H9 (cell line): ENCODE measurements around the gene EPN3. TPM values are rescaled to one million over a fixed set of nuclear protein-coding genes. Genes with fewer than 3 reads are reported as not detected.

ENCODE experiments used
- DNase-seq: peaks from one replicate; pipeline ENCODE4 v3.0.0-alpha.2; 2017
- H2AFZ ChIP-seq: one replicate; pipeline ENCODE4 v1.6.1; 2013; ENCODE audit warnings: mild to moderate bottlenecking, low read length, control low read depth, moderate library complexity
- H2AK5ac ChIP-seq: 2 replicates; pipeline ENCODE4 v1.6.1; 2013; ENCODE audit warnings: low read length, control low read depth, mixed read lengths; ENCODE audit not compliant: insufficient read length
- H2BK120ac ChIP-seq: one replicate; pipeline ENCODE4 v1.6.1; 2013; ENCODE audit warnings: low read depth, mild to moderate bottlenecking, low read length, control low read depth, inconsistent platforms; ENCODE audit not compliant: poor library complexity, severe bottlenecking
- H2BK12ac ChIP-seq: 2 replicates; pipeline ENCODE4 v1.6.1; 2013; ENCODE audit warnings: low read length, control low read depth, mixed read lengths, low read depth; ENCODE audit not compliant: insufficient read length
- H2BK15ac ChIP-seq: 2 replicates; pipeline ENCODE4 v1.6.1; 2013; ENCODE audit warnings: low read depth, low read length, control low read depth
- H2BK20ac ChIP-seq: one replicate; pipeline ENCODE4 v1.6.1; 2013; ENCODE audit warnings: low read depth, mild to moderate bottlenecking, low read length, control low read depth, inconsistent platforms; ENCODE audit not compliant: poor library complexity, severe bottlenecking
- H2BK5ac ChIP-seq: 2 replicates; pipeline ENCODE4 v1.6.1; 2013; ENCODE audit warnings: low read length, control low read depth, mixed read lengths; ENCODE audit not compliant: insufficient read length
- H3K14ac ChIP-seq: 2 replicates; pipeline ENCODE4 v1.6.1; 2013; ENCODE audit warnings: low read length, control low read depth; ENCODE audit not compliant: insufficient read depth
- H3K18ac ChIP-seq: 2 replicates; pipeline ENCODE4 v1.6.1; 2013; ENCODE audit warnings: low read depth, mild to moderate bottlenecking, mixed read lengths, low read length, control low read depth; ENCODE audit not compliant: insufficient read length
- H3K23ac ChIP-seq: 2 replicates; pipeline ENCODE4 v1.6.1; 2013; ENCODE audit warnings: low read length, control low read depth, mixed read lengths, low read depth; ENCODE audit not compliant: insufficient read length
- H3K23me2 ChIP-seq: 2 replicates; pipeline ENCODE4 v1.6.1; 2013; ENCODE audit warnings: low read depth, mild to moderate bottlenecking, mixed read lengths, low read length, control low read depth; ENCODE audit not compliant: insufficient read length, poor library complexity, severe bottlenecking
- H3K27ac ChIP-seq: 2 replicates; pipeline ENCODE4 v1.5.1; 2013; ENCODE audit warnings: low read length, control low read depth, mixed read lengths, low read depth; ENCODE audit not compliant: insufficient read length
- H3K27me3 ChIP-seq: 2 replicates; pipeline ENCODE4 v1.6.1; 2013; ENCODE audit warnings: low read length, control low read depth, inconsistent platforms; ENCODE audit not compliant: insufficient read depth
- H3K4ac ChIP-seq: 2 replicates; pipeline ENCODE4 v1.6.1; 2013; ENCODE audit warnings: low read depth, mild to moderate bottlenecking, control low read depth, inconsistent platforms, low read length, moderate library complexity
- H3K4me1 ChIP-seq: 2 replicates; pipeline ENCODE4 v1.6.1; 2013; ENCODE audit warnings: low read length, control low read depth, inconsistent platforms; ENCODE audit not compliant: insufficient read depth
- H3K4me2 ChIP-seq: 2 replicates; pipeline ENCODE4 v1.6.1; 2013; ENCODE audit warnings: low read length, control low read depth, mixed read lengths; ENCODE audit not compliant: insufficient read length, insufficient read depth
- H3K56ac ChIP-seq: 2 replicates; pipeline ENCODE4 v1.6.1; 2013; ENCODE audit warnings: low read depth, mild to moderate bottlenecking, mixed read lengths, low read length, control low read depth; ENCODE audit not compliant: insufficient read length
- H3K79me1 ChIP-seq: 2 replicates; pipeline ENCODE4 v1.6.1; 2013; ENCODE audit warnings: low read depth, mild to moderate bottlenecking, moderate library complexity, low read length, control low read depth, inconsistent platforms; ENCODE audit not compliant: insufficient read depth, poor library complexity, severe bottlenecking
- H3K79me2 ChIP-seq: 2 replicates; pipeline ENCODE4 v1.6.1; 2013; ENCODE audit warnings: low read length, control low read depth, inconsistent platforms; ENCODE audit not compliant: insufficient read depth
- H3K9ac ChIP-seq: 2 replicates; pipeline ENCODE4 v1.6.1; 2013; ENCODE audit warnings: low read length, control low read depth, mixed read lengths; ENCODE audit not compliant: insufficient read length; ENCODE audit errors: extremely low read depth
- H3K9me3 ChIP-seq: one replicate; pipeline ENCODE4 v1.6.1; 2013; ENCODE audit warnings: low read depth, low read length, inconsistent platforms; ENCODE audit not compliant: control insufficient read depth
- H3T11ph ChIP-seq: one replicate; pipeline ENCODE4 v1.6.1; 2013; ENCODE audit warnings: mild to moderate bottlenecking, low read length, control low read depth, inconsistent platforms
- H4K20me1 ChIP-seq: one replicate; pipeline ENCODE4 v1.6.1; 2013; ENCODE audit not compliant: control insufficient read depth, insufficient read length, insufficient read depth
- H4K5ac ChIP-seq: 2 replicates; pipeline ENCODE4 v1.6.1; 2013; ENCODE audit warnings: low read depth, mild to moderate bottlenecking, mixed read lengths, low read length, control low read depth; ENCODE audit not compliant: insufficient read length
- H4K8ac ChIP-seq: replicated peaks from 2 replicates; pipeline ENCODE4 v1.6.1; 2013; ENCODE audit warnings: low read length, control low read depth, mixed read lengths, low read depth; ENCODE audit not compliant: insufficient read length
- H4K91ac ChIP-seq: 2 replicates; pipeline ENCODE4 v1.6.1; 2013; ENCODE audit warnings: low read depth, mild to moderate bottlenecking, moderate library complexity, mixed read lengths, low read length, control low read depth; ENCODE audit not compliant: insufficient read length
- H3K27ac Mint-ChIP-seq, 3 experiments: 2 replicates in 2 of 3; 3 replicates in 1 of 3; pipeline ENCODE4 v1.8.0; 2020 to 2021; ENCODE audit warnings: mixed read lengths in 3 of 3, mild to moderate bottlenecking in 1 of 3, moderate library complexity in 1 of 3
- H3K27me3 Mint-ChIP-seq: 2 replicates; pipeline ENCODE4 v1.8.0; 2021; ENCODE audit warnings: low read depth, mild to moderate bottlenecking, moderate library complexity, mixed read lengths
- H3K36me3 Mint-ChIP-seq, 3 experiments: 2 replicates in 2 of 3; 3 replicates in 1 of 3; pipeline ENCODE4 v1.8.0; 2020 to 2021; ENCODE audit warnings: low read depth in 3 of 3, mixed read lengths in 3 of 3; ENCODE audit not compliant: insufficient read depth in 1 of 3
- H3K4me1 Mint-ChIP-seq, 2 experiments: 2 replicates each; pipeline ENCODE4 v1.8.0; 2020; ENCODE audit warnings: mixed read lengths in 2 of 2
- H3K4me3 Mint-ChIP-seq, 2 experiments: 2 replicates in 1 of 2; 3 replicates in 1 of 2; pipeline ENCODE4 v1.8.0; 2020 to 2021; ENCODE audit warnings: mild to moderate bottlenecking in 2 of 2, mixed read lengths in 2 of 2, moderate library complexity in 1 of 2
- H3K9me3 Mint-ChIP-seq, 2 experiments: 2 replicates in 1 of 2; 3 replicates in 1 of 2; pipeline ENCODE4 v1.8.0; 2020; ENCODE audit warnings: mild to moderate bottlenecking in 2 of 2, mixed read lengths in 2 of 2, moderate library complexity in 1 of 2
- WGBS: extraction: QIAGEN DNeasy Blood & Tissue Kit; methylation state at CpG from one replicate; pipeline ENCODE4 v1.1.7; 2013; ENCODE audit warnings: missing lambda C conversion rate, low lambda C conversion rate, mixed read lengths; ENCODE audit not compliant: insufficient read length; ENCODE audit errors: extremely low coverage; 5-methylcytosine and 5-hydroxymethylcytosine counted together
- total RNA-seq: library from RNA; stranded (reverse); gene quantifications from 2 replicates; pipeline ENCODE4 v1.2.1, GENCODE V29; 2021
- TF ChIP-seq, protein P1 (sequence below): fragments of 200-600 bp; sonication (generic); conservative IDR thresholded peaks from 3 replicates; pipeline ENCODE4 v1.8.0; 2021; ENCODE audit warnings: antibody characterized with exemption, mild to moderate bottlenecking

EPN3 gene
- total RNA-seq, 1 experiment from 2014 or later = 1.9 TPM

GRCh38 chr17:50488880-50489279, 43.7 kb upstream of the EPN3 start:
- H3K9me3 Mint-ChIP-seq = no peaks in the 10 kb centered on the region
- H3K36me3 Mint-ChIP-seq = peaks cover 0 to 22% (median 15%) of the 10 kb centered on the region in 3 experiments; a peak in 6 of 7 replicates
- H2BK12ac ChIP-seq = no peak overlapping the region
- TF ChIP-seq, protein P1, sequence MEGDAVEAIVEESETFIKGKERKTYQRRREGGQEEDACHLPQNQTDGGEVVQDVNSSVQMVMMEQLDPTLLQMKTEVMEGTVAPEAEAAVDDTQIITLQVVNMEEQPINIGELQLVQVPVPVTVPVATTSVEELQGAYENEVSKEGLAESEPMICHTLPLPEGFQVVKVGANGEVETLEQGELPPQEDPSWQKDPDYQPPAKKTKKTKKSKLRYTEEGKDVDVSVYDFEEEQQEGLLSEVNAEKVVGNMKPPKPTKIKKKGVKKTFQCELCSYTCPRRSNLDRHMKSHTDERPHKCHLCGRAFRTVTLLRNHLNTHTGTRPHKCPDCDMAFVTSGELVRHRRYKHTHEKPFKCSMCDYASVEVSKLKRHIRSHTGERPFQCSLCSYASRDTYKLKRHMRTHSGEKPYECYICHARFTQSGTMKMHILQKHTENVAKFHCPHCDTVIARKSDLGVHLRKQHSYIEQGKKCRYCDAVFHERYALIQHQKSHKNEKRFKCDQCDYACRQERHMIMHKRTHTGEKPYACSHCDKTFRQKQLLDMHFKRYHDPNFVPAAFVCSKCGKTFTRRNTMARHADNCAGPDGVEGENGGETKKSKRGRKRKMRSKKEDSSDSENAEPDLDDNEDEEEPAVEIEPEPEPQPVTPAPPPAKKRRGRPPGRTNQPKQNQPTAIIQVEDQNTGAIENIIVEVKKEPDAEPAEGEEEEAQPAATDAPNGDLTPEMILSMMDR = no peak
- DNase-seq = no peak
- H3K4me1 Mint-ChIP-seq = peaks cover 9 to 15% of the 10 kb centered on the region in 2 experiments
- H3K27me3 ChIP-seq = no peaks in the 10 kb centered on the region
- no peak overlapping the region for H3K23ac ChIP-seq
- H3K79me2 ChIP-seq = no peaks in the 10 kb centered on the region
- H2AFZ ChIP-seq = no peak overlapping the region
- H3K27me3 Mint-ChIP-seq = peaks cover 3% of the 10 kb centered on the region; the same call in 1 of the 2 replicates
- no peaks in the 10 kb centered on the region for H3K79me1 ChIP-seq
- no peak overlapping the region for H2BK20ac ChIP-seq
- H4K5ac ChIP-seq = no peak overlapping the region
- no peak overlapping the region for H3K4me2 ChIP-seq
- no peak overlapping the region for H2AK5ac ChIP-seq
- no peaks in the 10 kb centered on the region for H4K20me1 ChIP-seq
- H4K8ac ChIP-seq = no peak overlapping the region
- no peak overlapping the region for H4K91ac ChIP-seq
- H3T11ph ChIP-seq = no peak overlapping the region
- H3K9me3 ChIP-seq = no peaks in the 10 kb centered on the region
- no peak overlapping the region for H2BK120ac ChIP-seq
- no peak overlapping the region for H3K4ac ChIP-seq
- no peak overlapping the region for H3K56ac ChIP-seq
- no peak overlapping the region for H3K9ac ChIP-seq
- no peaks in the 10 kb centered on the region for H3K23me2 ChIP-seq
- H3K4me3 Mint-ChIP-seq = no peak overlapping the region
- H3K27ac Mint-ChIP-seq = no peak overlapping the region; a peak in 1 of 7 replicates
- H3K4me1 ChIP-seq = no peaks in the 10 kb centered on the region
- H3K18ac ChIP-seq = no peak overlapping the region
- H2BK15ac ChIP-seq = no peak overlapping the region
- no peak overlapping the region for H3K14ac ChIP-seq
- H2BK5ac ChIP-seq = no peak overlapping the region
- no peak overlapping the region for H3K27ac ChIP-seq
- no CpG with 5 or more reads among the region's 2 CpGs for WGBS
